Measurements from ENCODE around the gene PPARGC1A.

GRCh38 chr4:23775694-23776093 lies 114.2 kb downstream of the PPARGC1A start:
- TF ChIP-seq EZH2phosphoT487 (IDR thresholded peaks at IDR 0.05; ENCODE audit: borderline replicate concordance, low read length) = no peak
- TF ChIP-seq, protein P1, sequence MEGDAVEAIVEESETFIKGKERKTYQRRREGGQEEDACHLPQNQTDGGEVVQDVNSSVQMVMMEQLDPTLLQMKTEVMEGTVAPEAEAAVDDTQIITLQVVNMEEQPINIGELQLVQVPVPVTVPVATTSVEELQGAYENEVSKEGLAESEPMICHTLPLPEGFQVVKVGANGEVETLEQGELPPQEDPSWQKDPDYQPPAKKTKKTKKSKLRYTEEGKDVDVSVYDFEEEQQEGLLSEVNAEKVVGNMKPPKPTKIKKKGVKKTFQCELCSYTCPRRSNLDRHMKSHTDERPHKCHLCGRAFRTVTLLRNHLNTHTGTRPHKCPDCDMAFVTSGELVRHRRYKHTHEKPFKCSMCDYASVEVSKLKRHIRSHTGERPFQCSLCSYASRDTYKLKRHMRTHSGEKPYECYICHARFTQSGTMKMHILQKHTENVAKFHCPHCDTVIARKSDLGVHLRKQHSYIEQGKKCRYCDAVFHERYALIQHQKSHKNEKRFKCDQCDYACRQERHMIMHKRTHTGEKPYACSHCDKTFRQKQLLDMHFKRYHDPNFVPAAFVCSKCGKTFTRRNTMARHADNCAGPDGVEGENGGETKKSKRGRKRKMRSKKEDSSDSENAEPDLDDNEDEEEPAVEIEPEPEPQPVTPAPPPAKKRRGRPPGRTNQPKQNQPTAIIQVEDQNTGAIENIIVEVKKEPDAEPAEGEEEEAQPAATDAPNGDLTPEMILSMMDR (IDR thresholded peaks at IDR 0.05; ENCODE audit: low read depth, low read length, poor library complexity, severe bottlenecking) = no peak

Data from DOHH2 (cell line).